ENCODE measurements around the gene OSBPL8.

GRCh38 chr12:76536546-76536945 is 23.0 kb downstream of the OSBPL8 start:
- TF ChIP-seq CTCF (IDR thresholded peaks at IDR 0.05; ENCODE audit: insufficient read depth, low read length, poor library complexity, severe bottlenecking) = no peak
- TF ChIP-seq EZH2phosphoT487 (conservative IDR thresholded peaks at IDR 0.05; ENCODE audit: low read length) = no peak
